NCI-H1048 (cell line): ENCODE measurements around the gene CKB.

Experiments used
- DNase-seq: peaks from one replicate; lab custom pipeline; 2025; lab: John Stamatoyannopoulos, UW

Gene CKB

GRCh38 chr14:103537175-103537990 lies 14.8 kb upstream of the CKB start:
- DNase-seq = no peak

- no peak for DNase-seq
These were observed 14.1 kb upstream of the CKB start for GRCh38 chr14:103536693-103537092.

- no peak for DNase-seq
These were observed 13.4 kb upstream of the CKB start for GRCh38 chr14:103535891-103536565.

GRCh38 chr14:103535081-103535890 lies 12.7 kb upstream of the CKB start:
- DNase-seq = no peak

- no peak for DNase-seq
These were observed 12.0 kb upstream of the CKB start for GRCh38 chr14:103534576-103535061.

GRCh38 chr14:103533999-103534575 lies 11.5 kb upstream of the CKB start:
- DNase-seq = no peak

- DNase-seq = no peak
These were observed 10.7 kb upstream of the CKB start for GRCh38 chr14:103533137-103533998.

- DNase-seq = no peak
These were observed 9.8 kb upstream of the CKB start for GRCh38 chr14:103532216-103533136.

GRCh38 chr14:103531421-103532215 lies 9.0 kb upstream of the CKB start:
- DNase-seq = no peak

GRCh38 chr14:103530831-103531230 lies 8.2 kb upstream of the CKB start:
- DNase-seq = no peak

GRCh38 chr14:103530390-103530789 lies 7.8 kb upstream of the CKB start:
- peak; percentile 18 for DNase-seq

- DNase-seq = no peak
These were observed 7.0 kb upstream of the CKB start for GRCh38 chr14:103529383-103530365.

GRCh38 chr14:103528587-103529382 lies 6.2 kb upstream of the CKB start, which contains the start of gene TRMT61A:
Gene TRMT61A (plus strand): TSS chr14:103529196. CDS start chr14:103529979, 783 bp downstream.
- DNase-seq = peak; percentile 60

GRCh38 chr14:103528146-103528586 lies 5.5 kb upstream of the CKB start:
- no peak for DNase-seq

GRCh38 chr14:103527408-103528145 lies 4.9 kb upstream of the CKB start:
- DNase-seq = no peak

GRCh38 chr14:103526914-103527248 lies 4.3 kb upstream of the CKB start:
- no peak for DNase-seq
